Limb (tissue), 2 donors: ENCODE measurements around the gene RAB3GAP2.
"Not testable (repeated sequence)": the region's sequence is repeated elsewhere in the genome, so short reads cannot be mapped to it uniquely, and the experiment has no call there.

Experiments used
- DNase-seq, 2 donors: peaks; one replicate each; pipeline ENCODE4 v3.0.0-alpha.2; 2016; ENCODE audit errors: extremely low spot score in 2 of 2

Gene RAB3GAP2

GRCh38 chr1:220290140-220290761 is 18.0 kb upstream of the RAB3GAP2 start:
- DNase-seq: no peak

GRCh38 chr1:220287129-220287528 is 14.9 kb upstream of the RAB3GAP2 start:
- DNase-seq: no peak

DNA sequence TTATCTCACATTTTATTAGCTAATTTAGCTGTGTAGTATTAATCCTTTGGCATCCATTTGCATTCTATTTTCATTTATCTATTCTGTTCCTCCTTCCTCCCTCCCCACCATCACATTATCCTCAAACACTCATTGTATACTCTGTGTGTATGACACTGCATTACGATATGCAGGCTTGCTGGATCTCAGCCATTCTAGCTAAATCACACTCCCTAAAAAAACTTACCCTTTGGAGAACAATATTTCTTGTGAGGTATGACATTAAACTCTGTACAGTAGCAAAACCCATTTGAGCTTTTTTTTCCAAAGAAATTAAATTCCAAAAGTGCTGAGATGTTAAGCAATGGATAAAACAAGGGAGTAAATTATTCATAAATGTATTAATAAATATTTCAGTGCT is 11.4 kb upstream of the RAB3GAP2 start:
- no peak for DNase-seq

- DNase-seq: no peak
Measured at GRCh38 chr1:220281159-220281574, 8.9 kb upstream of the RAB3GAP2 start.

DNA sequence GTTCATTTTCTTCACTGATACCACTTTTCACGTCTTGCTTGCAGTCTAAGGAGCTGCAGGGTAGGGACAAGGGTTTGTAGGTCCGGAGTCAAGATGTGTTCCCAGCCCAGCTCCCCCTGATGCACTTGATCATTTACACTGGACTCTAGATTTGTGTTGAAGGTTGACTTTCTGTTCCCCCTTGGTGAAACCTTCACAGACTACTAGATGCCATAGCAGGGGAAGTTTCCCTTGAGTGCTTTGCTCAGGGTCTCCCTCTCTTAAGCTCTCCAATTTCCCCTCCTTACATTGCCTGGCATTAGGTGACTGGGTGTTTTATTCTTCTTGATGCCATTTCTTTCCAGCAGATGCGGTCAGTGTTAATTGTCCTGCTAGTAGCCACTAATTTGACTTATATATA is 8.0 kb upstream of the RAB3GAP2 start:
- no peak for DNase-seq

DNA sequence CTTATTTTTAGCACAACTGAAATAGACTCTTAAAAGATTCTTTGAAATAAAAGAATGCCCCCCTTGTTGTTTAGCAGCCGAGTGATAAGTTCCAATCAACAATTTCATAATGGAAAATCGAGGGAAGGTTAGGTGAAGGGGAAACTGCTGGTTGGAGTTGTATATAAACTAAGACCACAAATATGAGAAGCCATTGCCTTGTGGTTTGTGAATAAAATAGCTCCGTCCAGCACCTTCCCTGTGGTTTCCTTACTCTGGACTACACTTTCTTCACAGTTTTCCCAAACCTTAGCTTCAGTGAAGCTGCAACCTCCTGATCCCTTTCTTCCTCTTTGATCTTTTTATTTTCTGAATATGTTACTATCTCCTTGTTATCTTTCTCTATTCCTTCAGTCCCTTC is 6.7 kb upstream of the RAB3GAP2 start:
- no peak for DNase-seq

GRCh38 chr1:220275430-220275829 is 3.2 kb upstream of the RAB3GAP2 start:
- DNase-seq: no peak

GRCh38 chr1:220274251-220274855 is 2.1 kb upstream of the RAB3GAP2 start:
- no peak for DNase-seq

DNA sequence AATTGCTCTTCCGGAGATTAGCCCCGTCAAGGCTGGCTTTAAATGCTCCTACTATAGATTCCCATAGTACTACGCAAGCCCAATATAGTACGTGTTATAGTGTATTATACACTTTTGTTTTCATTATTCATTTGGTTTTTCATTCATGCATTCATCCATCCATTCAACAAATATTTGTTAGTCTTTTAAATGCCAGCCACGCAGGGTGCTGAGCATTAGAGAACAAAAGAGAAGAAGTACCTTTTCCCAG is 513 bp upstream of the RAB3GAP2 start:
- no peak for DNase-seq

DNA sequence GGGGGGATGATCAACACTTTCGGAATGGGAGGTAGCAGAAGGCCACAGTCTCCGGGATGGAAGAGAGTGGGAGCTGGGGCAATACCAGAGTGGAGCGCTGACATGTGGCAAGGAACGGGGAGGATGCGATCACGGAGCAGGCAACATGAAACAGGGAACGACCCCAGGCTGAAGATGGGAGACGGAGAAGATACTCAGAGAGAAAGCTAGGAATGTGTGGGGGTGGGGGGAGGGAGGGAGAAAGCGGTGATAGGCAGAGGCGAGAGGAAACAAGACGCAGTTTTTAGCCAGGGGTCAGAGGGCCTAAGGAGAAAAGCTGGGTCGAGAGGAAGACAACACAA is 577 bp downstream of the RAB3GAP2 start:
- no peak for DNase-seq

- DNase-seq: no peak
Measured at GRCh38 chr1:220269036-220269435, 3.2 kb downstream of the RAB3GAP2 start.

- DNase-seq: no peak
Measured at GRCh38 chr1:220267630-220268029, 4.6 kb downstream of the RAB3GAP2 start.

- DNase-seq: not testable (repeated sequence)
Measured at GRCh38 chr1:220260228-220260627, 12.0 kb downstream of the RAB3GAP2 start.

DNA sequence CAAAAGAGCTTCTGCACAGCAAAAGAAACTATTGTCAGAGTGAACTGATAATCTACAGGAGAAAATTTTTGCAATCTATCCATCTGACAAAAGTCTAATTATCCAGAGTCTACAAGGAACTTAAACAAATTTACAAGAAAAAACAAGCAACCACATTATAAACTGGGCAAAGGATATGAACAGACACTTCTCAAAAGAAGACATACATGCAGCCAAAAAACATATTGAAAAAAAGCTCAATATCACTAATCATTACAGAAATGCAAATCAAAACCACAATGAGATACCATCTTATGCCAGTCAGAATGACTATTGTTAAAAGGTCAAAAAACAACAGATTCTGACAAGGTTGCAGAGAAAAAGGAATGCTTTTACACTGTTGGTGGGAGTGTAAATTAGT is 12.5 kb downstream of the RAB3GAP2 start:
- not testable (repeated sequence) for DNase-seq

- not testable (repeated sequence) for DNase-seq
Measured at GRCh38 chr1:220256194-220256593, 16.1 kb downstream of the RAB3GAP2 start.

DNA sequence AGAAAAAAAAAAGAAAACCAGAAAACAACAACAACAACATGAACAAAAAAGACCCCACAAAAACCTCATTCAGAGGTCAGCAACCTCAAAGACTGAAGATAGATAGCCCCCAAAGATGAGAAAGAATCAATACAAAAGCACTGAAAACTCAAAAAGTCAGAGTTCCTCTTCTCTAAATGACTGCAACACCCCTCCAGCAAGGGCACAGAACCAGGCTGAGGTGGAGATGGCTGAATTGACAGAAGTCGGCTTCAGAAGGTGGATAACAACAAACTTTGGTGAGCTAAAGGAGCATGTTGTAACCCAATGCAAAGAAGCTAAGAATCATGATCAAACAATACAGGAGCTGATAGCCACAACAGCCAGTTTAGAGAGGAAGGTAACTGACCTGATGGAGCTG is 17.0 kb downstream of the RAB3GAP2 start:
- no peak for DNase-seq

- not testable (repeated sequence) for DNase-seq
Measured at GRCh38 chr1:220253290-220253689, 19.0 kb downstream of the RAB3GAP2 start.

GRCh38 chr1:220251272-220251671 is 21.0 kb downstream of the RAB3GAP2 start:
- no peak for DNase-seq

GRCh38 chr1:220250681-220251080 is 21.6 kb downstream of the RAB3GAP2 start:
- DNase-seq: no peak

- DNase-seq: no peak
Measured at GRCh38 chr1:220249522-220249921, 22.7 kb downstream of the RAB3GAP2 start.

GRCh38 chr1:220248715-220249265 is 23.5 kb downstream of the RAB3GAP2 start:
- DNase-seq: not testable (repeated sequence)

DNA sequence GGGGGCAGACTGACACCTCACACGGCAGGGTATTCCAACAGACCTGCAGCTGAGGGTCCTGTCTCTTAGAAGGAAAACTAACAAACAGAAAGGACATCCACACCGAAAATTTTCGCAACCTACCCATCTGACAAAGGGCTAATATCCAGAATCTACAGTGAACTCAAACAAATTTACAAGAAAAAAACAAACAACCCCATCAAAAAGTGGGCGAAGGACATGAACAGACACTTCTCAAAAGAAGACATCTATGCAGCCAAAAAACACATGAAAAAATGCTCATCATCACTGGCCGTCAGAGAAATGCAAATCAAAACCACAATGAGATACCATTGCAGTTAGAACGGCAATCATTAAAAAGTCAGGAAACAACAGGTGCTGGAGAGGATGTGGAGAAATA is 26.4 kb downstream of the RAB3GAP2 start:
- not testable (repeated sequence) for DNase-seq

DNA sequence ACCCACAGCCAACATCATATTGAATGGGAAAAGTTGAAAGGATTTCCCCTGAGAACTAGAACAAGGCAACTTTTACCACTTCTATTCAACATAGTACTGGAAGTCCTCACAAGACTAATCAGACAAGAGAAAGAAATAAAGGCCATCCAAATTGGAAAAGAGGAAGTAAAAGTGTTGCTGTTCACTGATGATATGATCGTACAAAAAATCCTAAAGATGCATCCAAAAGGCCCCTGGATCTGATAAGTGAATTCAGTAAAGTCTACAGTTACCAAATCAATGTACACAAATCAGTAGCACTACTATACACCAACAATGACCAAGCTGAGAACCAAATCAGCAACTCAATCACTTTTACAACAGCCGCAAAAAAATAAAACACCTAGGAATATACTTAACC is 28.3 kb downstream of the RAB3GAP2 start:
- no peak for DNase-seq
